Fibroblast of skin of left biceps (primary cell): ENCODE results near the gene RAB43.
"Not testable (repeated sequence)": the region's sequence is repeated elsewhere in the genome, so short reads cannot be mapped to it uniquely, and the experiment has no call there.

ENCODE experiments used
- DNase-seq, 2 experiments: peaks; one replicate each; pipeline ENCODE4 v3.0.0-alpha.2; 2013; ENCODE audit warnings: low read depth in 2 of 2

The RAB43 gene

GRCh38 chr3:129121792-129122411 lies at the start of gene RAB43:
TSS of gene RAB43 (minus strand) at chr3:129121804. CDS start at chr3:129121489, 315 bp downstream.
- peak; percentile 30 to 43 for DNase-seq

GRCh38 chr3:129166579-129167332 lies 45.2 kb upstream of the RAB43 start:
- no peak for DNase-seq

- DNase-seq: not testable (repeated sequence)
Observed at GRCh38 chr3:129165594-129165993, 44.0 kb upstream of the RAB43 start.

GRCh38 chr3:129164500-129164899 lies 42.9 kb upstream of the RAB43 start:
- DNase-seq: no peak

GRCh38 chr3:129162729-129163579 lies 41.4 kb upstream of the RAB43 start:
- no peak for DNase-seq

- no peak for DNase-seq
Observed at GRCh38 chr3:129161860-129162271, 40.3 kb upstream of the RAB43 start.

- peak; percentile 90 to 92 for DNase-seq
Observed at GRCh38 chr3:129160891-129161859, 39.6 kb upstream of the RAB43 start, which contains the start of gene ISY1. TSS of gene ISY1 (minus strand) at chr3:129161063. CDS start at chr3:129160975, 88 bp downstream.

GRCh38 chr3:129144786-129145185 lies 23.2 kb upstream of the RAB43 start:
- no peak for DNase-seq

- DNase-seq: not testable (repeated sequence)
Observed at GRCh38 chr3:129141011-129141410, 19.4 kb upstream of the RAB43 start.

- DNase-seq: no peak
Observed at GRCh38 chr3:129139911-129140310, 18.3 kb upstream of the RAB43 start.

GRCh38 chr3:129136275-129136674 lies 14.7 kb upstream of the RAB43 start:
- not testable (repeated sequence) for DNase-seq

- no peak for DNase-seq
Observed at GRCh38 chr3:129132097-129132866, 10.7 kb upstream of the RAB43 start.

- no peak for DNase-seq
Observed at GRCh38 chr3:129131465-129132088, 10.0 kb upstream of the RAB43 start.

- no peak for DNase-seq
Observed at GRCh38 chr3:129130291-129130813, 8.7 kb upstream of the RAB43 start.

- no peak for DNase-seq
Observed at GRCh38 chr3:129128357-129129155, 7.0 kb upstream of the RAB43 start.

GRCh38 chr3:129126726-129127280 lies 5.2 kb upstream of the RAB43 start:
- no peak for DNase-seq

- DNase-seq: peak in 1 of 2 experiments; percentile 10
Observed at GRCh38 chr3:129123314-129124060, 1.9 kb upstream of the RAB43 start.
